Neural cell (in vitro differentiated cells): ENCODE measurements around the gene SCN8A. TPM values are rescaled to one million over a fixed set of nuclear protein-coding genes. Genes with fewer than 3 reads are reported as not detected.

Experiments used
- H2AFZ ChIP-seq: fragments of 200-600, 300-800 bp; sonication (generic), shearing (Covaris generic); 2 replicates; pipeline ENCODE4 v1.6.0; 2014; ENCODE audit warnings: low read depth, mild to moderate bottlenecking, antibody characterized with exemption, low read length, moderate library complexity
- H3F3A ChIP-seq: fragments of 200-600 bp; shearing (Covaris generic); 2 replicates; pipeline ENCODE4 v1.6.1; 2016; ENCODE audit warnings: mild to moderate bottlenecking, moderate library complexity, mixed read lengths, antibody characterized with exemption, low read length; ENCODE audit not compliant: insufficient read depth, poor library complexity, severe bottlenecking
- H3K27ac ChIP-seq: fragments of 200-600, 300-800 bp; sonication (generic), shearing (Covaris generic); 2 replicates; pipeline ENCODE4 v1.5.1; 2014; ENCODE audit warnings: mild to moderate bottlenecking, low read length, moderate library complexity
- H3K27me3 ChIP-seq: fragments of 300-800, 200-600 bp; sonication (generic), shearing (Covaris generic); 2 replicates; pipeline ENCODE4 v1.6.0; 2014; ENCODE audit warnings: mild to moderate bottlenecking, low read depth, low read length, moderate library complexity; ENCODE audit not compliant: insufficient read depth
- H3K36me3 ChIP-seq: fragments of 300-800, 200-600 bp; sonication (generic), shearing (Covaris generic); 2 replicates; pipeline ENCODE4 v1.5.1; 2014; ENCODE audit warnings: mild to moderate bottlenecking, antibody characterized with exemption, low read length, moderate library complexity; ENCODE audit not compliant: insufficient read depth
- H3K4me2 ChIP-seq: fragments of 300-800, 200-600 bp; sonication (generic), shearing (Covaris generic); 2 replicates; pipeline ENCODE4 v1.6.0; 2014; ENCODE audit warnings: mild to moderate bottlenecking, low read length
- H3K4me3 ChIP-seq: fragments of 300-800, 200-600 bp; sonication (generic), shearing (Covaris generic); 2 replicates; pipeline ENCODE4 v1.5.1; 2014; ENCODE audit warnings: mild to moderate bottlenecking, low read length, moderate library complexity
- H3K79me2 ChIP-seq: fragments of 200-600 bp; shearing (Covaris generic); replicated peaks from 2 replicates; pipeline ENCODE4 v1.6.0; 2014; ENCODE audit warnings: mild to moderate bottlenecking, low read length, moderate library complexity; ENCODE audit not compliant: insufficient read depth
- H3K9ac ChIP-seq: fragments of 300-800, 200-600 bp; sonication (generic), shearing (Covaris generic); 2 replicates; pipeline ENCODE4 v1.6.1; 2016; ENCODE audit warnings: mild to moderate bottlenecking, low read length, mixed read lengths
- H3K9me2 ChIP-seq: fragments of 200-600 bp; shearing (Covaris generic); 2 replicates; pipeline ENCODE4 v1.6.1; 2016; ENCODE audit warnings: mild to moderate bottlenecking, low read length, mixed read lengths; ENCODE audit not compliant: insufficient read depth
- H3K9me3 ChIP-seq: fragments of 200-600, 300-800 bp; sonication (generic), shearing (Covaris generic); 2 replicates; pipeline ENCODE4 v1.6.1; 2016; ENCODE audit warnings: mild to moderate bottlenecking, mixed run types, low read length, moderate library complexity, mixed read lengths
- H4K20me1 ChIP-seq: fragments of 200-600 bp; shearing (Covaris generic); 2 replicates; pipeline ENCODE4 v1.6.1; 2016; ENCODE audit warnings: mild to moderate bottlenecking, mixed run types; ENCODE audit not compliant: insufficient read depth
- CTCF ChIP-seq: fragments of 450-650 bp; IDR thresholded peaks from 2 replicates; pipeline ENCODE4 v1.5.1; 2014; ENCODE audit warnings: antibody characterized with exemption, mild to moderate bottlenecking, moderate library complexity; ENCODE audit not compliant: poor library complexity, severe bottlenecking
- EP300 ChIP-seq: fragments of 450-650 bp; conservative IDR thresholded peaks from 2 replicates; pipeline ENCODE4 v1.6.1; 2014; ENCODE audit warnings: antibody characterized with exemption, mild to moderate bottlenecking, moderate library complexity; ENCODE audit not compliant: poor library complexity, severe bottlenecking
- EZH2 ChIP-seq: fragments of 200-600, 300-800 bp; shearing (Covaris generic), sonication (generic); IDR thresholded peaks from 2 replicates; pipeline ENCODE4 v1.6.1; 2014; ENCODE audit warnings: antibody characterized with exemption, low read length, borderline replicate concordance, mild to moderate bottlenecking; ENCODE audit not compliant: insufficient read depth, poor library complexity, severe bottlenecking
- MXI1 ChIP-seq: fragments of 450-650 bp; conservative IDR thresholded peaks from 2 replicates; pipeline ENCODE4 v1.6.1; 2014; ENCODE audit warnings: antibody characterized with exemption, mild to moderate bottlenecking; ENCODE audit not compliant: poor library complexity, severe bottlenecking
- POLR2AphosphoS5 ChIP-seq: IDR thresholded peaks from 2 replicates; pipeline ENCODE4 v1.6.1; 2012
- RAD21 ChIP-seq: fragments of 450-650 bp; conservative IDR thresholded peaks from 2 replicates; pipeline ENCODE4 v1.6.1; 2014; ENCODE audit warnings: antibody characterized with exemption, mild to moderate bottlenecking, moderate library complexity
- REST ChIP-seq: IDR thresholded peaks from 2 replicates; pipeline ENCODE4 v1.6.1; 2012; ENCODE audit warnings: borderline replicate concordance
- SMC3 ChIP-seq: fragments of 450-650 bp; conservative IDR thresholded peaks from 2 replicates; pipeline ENCODE4 v1.6.1; 2014; ENCODE audit warnings: antibody characterized with exemption, mild to moderate bottlenecking, moderate library complexity; ENCODE audit not compliant: poor library complexity
- TAF1 ChIP-seq: IDR thresholded peaks from 2 replicates; pipeline ENCODE4 v1.6.1; 2012; ENCODE audit warnings: low read depth
- polyA plus RNA-seq: library from polyadenylated mRNA; depleted of rRNA; stranded (reverse); fragments of >200 nt; gene quantifications from 2 replicates; pipeline ENCODE4 v1.2.3, GENCODE V29; 2014

SCN8A gene
- polyA plus RNA-seq, 1 donor from 2014 or later: 14.2 TPM

DNA sequence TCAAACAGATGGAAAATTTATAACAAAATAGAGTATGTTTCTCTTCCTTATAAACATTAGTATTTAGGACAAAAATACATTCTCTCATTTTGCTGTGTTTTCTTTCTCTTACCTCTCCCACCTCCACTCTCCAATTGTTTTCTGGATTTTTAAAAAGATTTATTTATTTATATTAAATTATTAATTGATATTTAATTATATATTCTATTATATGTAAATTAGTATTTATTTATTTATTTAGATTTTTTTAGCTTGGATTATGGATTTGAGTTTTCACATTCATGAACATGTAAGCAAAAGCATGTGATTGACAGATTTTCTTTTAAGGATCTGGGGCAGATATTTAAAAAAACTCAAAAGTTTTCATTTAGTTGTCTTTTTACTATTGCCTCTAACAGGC is 35.6 kb downstream of the SCN8A start:
- no peak for TF ChIP-seq EP300
- no peak for TF ChIP-seq TAF1
- TF ChIP-seq POLR2AphosphoS5: no peak
- no peak for TF ChIP-seq MXI1
- TF ChIP-seq EZH2: no peak
- TF ChIP-seq RAD21: no peak
- no peak for TF ChIP-seq SMC3
- no peak for TF ChIP-seq CTCF
- no peak for TF ChIP-seq REST
- no peak overlapping the region for H3K9ac ChIP-seq
- H2AFZ ChIP-seq: no peak overlapping the region
- no peaks in the 10 kb centered on the region for H3K27me3 ChIP-seq
- H3K9me3 ChIP-seq: no peaks in the 10 kb centered on the region
- H3K4me2 ChIP-seq: no peak overlapping the region
- H3K27ac ChIP-seq: no peak overlapping the region
- H4K20me1 ChIP-seq: no peaks in the 10 kb centered on the region
- no peaks in the 10 kb centered on the region for H3K36me3 ChIP-seq
- peaks cover 22% of the 10 kb centered on the region for H3K79me2 ChIP-seq
- no peaks in the 10 kb centered on the region for H3K9me2 ChIP-seq
- no peak overlapping the region for H3K4me3 ChIP-seq
- H3F3A ChIP-seq: no peaks in the 10 kb centered on the region

DNA sequence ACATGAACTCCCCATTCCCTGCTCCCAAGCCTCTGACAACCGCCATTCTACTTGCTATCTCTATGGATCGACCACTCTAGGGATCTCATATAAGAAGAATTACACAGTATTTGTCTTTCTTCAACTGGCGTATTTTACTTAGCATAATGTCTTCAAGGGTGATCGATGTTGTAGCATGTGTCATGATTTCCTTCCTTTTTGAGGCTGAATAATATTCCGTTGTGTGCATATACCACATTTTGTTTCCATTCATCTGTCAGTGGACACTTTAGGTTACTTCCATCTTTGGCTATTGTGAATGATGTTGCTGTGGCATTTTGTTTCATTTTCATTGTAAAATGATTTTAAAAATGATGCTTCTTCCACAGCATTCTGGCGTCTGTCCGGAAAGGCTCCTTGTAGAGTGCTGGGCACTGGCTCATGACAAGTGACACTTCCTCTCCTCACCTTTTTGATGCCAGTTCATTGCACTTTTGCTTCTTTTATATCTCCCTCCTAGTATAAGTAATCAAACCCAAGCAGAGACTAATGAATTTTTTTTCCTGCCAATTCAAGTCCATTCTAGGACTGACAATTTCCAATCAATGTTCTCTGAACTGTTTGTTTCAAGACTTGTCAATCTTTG is 39.3 kb downstream of the SCN8A start:
- Histone ChIP-seq H2AFZ (no peak overlapping the region), H3K9me2 (no peaks in the 10 kb centered on the region), H3K27me3 (no peaks in the 10 kb centered on the region), H3K9me3 (no peaks in the 10 kb centered on the region), H3K4me3 (no peak overlapping the region), H3K36me3 (no peaks in the 10 kb centered on the region), H4K20me1 (no peaks in the 10 kb centered on the region), H3K79me2 (peaks cover 18% of the 10 kb centered on the region), H3K27ac (no peak overlapping the region), H3F3A (no peaks in the 10 kb centered on the region), H3K4me2 (no peak overlapping the region), H3K9ac (no peak overlapping the region)
- TF ChIP-seq EZH2 (no peak), EP300 (no peak), MXI1 (no peak)
